Psoas muscle (tissue), 8 donors: Measurements from ENCODE around the gene ARHGEF35. TPM values are rescaled to one million over a fixed set of nuclear protein-coding genes. Genes with fewer than 3 reads are reported as not detected.
"Not testable (repeated sequence)": the region's sequence is repeated elsewhere in the genome, so short reads cannot be mapped to it uniquely, and the experiment has no call there.

Experiments
- ATAC-seq, 4 donors: fragments of 200-7000 bp; cut with Tn5 transposase; one replicate each; pipeline ENCODE4 v1.9.1; 2020; ENCODE audit warnings: moderate library complexity in 3 of 4, mild to moderate bottlenecking in 2 of 4
- DNase-seq, 2 donors: peaks; one replicate each; pipeline ENCODE4 v3.0.0-alpha.2; 2020
- H3K27ac ChIP-seq: fragments of 200-600 bp; one replicate; pipeline ENCODE4 v1.8.0; 2022
- H3K27me3 ChIP-seq, 3 donors: fragments of 200-600 bp in 1 of 3; one replicate each; pipeline versions ENCODE4 v1.6.1 to v1.8.0; 2013 to 2022; ENCODE audit warnings: low read length in 2 of 3, mild to moderate bottlenecking in 2 of 3, moderate library complexity in 1 of 3; ENCODE audit not compliant: insufficient read depth in 3 of 3
- H3K36me3 ChIP-seq, 2 donors: fragments of 200-600 bp in 1 of 2; one replicate each; pipeline versions ENCODE4 v1.6.1 to v1.8.0; 2013 to 2022; ENCODE audit warnings: low read depth in 1 of 2, mild to moderate bottlenecking in 1 of 2, moderate library complexity in 1 of 2; ENCODE audit not compliant: insufficient read depth in 1 of 2
- H3K4me1 ChIP-seq: fragments of 200-600 bp; one replicate; pipeline ENCODE4 v1.8.0; 2022
- H3K4me3 ChIP-seq: fragments of 200-600 bp; one replicate; pipeline ENCODE4 v1.8.0; 2022; ENCODE audit warnings: mild to moderate bottlenecking
- H3K9me3 ChIP-seq: fragments of 200-600 bp; one replicate; pipeline ENCODE4 v1.8.0; 2022
- CTCF ChIP-seq: fragments of 200-600 bp; IDR thresholded peaks from one replicate; pipeline ENCODE4 v1.8.0; 2022; ENCODE audit warnings: antibody characterized with exemption
- WGBS, 3 donors: extraction: QIAGEN DNeasy Blood & Tissue Kit; methylation state at CpG; one replicate each; pipeline versions ENCODE4 v1.1.6 to v1.1.7; 2013; 5-methylcytosine and 5-hydroxymethylcytosine counted together
- intact Hi-C, 2 donors: fragments of 100-400 bp; cut with DNase I; formaldehyde crosslinking; loops; one replicate each; pipeline versions ENCODE4 v1.11.0 to v1.14.2; 2022
- polyA plus RNA-seq, 3 donors: library from polyadenylated mRNA; stranded (reverse); fragments of 200-250 nt; gene quantifications; one replicate each; pipeline ENCODE4 v1.2.3, GENCODE V29; 2013
- total RNA-seq, 4 donors: library from RNA; stranded (reverse); fragmentation: NEBNext Ultra II Directional in 2 of 4; extraction: Animal tissue kit (Norgen Biotek cat#: 25700) in 2 of 4; gene quantifications; one replicate each; pipeline versions ENCODE4 v1.2.1 to v1.2.4, GENCODE V29; 2021 to 2023
- donor health status: healthy with polysubstance abuse.
- donor health status: DM: no; HTN: no; CAD: no; lungs with moderate emphysema.
- donor health status: Bipolar disorder and iron deficiency.
- donor health status: healthy.
- donor health status: DM: yes; HTN: yes; CAD: no.
- donor health status: DM: no; HTN: no; CAD: no.
- donor health status: DM: no; HTN: no; CAD: no.
- donor health status: DM: yes; HTN: yes; CAD: no.

The ARHGEF35 gene
- total and polyA plus RNA-seq, 7 donors: 0.13 to 0.34 (median 0.16) TPM

DNA sequence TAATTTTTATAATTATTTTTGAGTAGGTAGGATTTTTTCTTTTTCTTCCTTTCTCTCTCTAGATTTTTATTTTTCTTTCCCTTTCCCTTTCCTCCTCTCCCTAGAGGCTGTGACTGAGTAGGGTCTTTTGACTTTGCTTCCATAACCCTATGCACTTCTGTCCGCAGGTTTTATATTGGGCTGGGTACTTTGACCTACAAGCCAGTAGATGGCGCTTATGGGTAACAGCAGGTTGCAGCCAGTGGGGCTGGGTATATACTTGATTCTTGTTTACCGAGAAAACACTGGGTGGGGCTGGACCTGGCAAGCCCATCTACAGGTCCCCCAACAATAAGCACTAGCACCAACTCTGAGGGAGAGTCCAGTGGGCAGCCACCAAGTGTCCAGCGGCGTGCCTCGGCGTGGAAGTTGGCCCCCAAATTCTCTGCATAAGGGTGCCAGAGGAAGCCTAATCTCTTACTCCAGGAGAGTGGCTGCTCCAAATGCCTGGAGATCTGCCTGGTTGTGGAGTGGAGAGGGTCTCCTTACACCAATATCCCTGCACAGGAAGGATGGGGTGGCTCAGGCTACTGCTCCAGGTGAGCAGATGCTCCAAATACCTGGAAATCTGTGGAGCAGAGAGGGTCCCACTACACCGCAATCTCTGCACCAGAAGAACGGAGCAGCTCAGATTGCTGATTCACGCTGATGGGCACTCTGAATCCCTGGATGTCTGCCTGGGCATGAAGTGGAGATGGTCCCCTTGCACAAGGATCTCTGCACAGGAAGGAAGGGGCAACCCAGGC lies 17.1 kb downstream of the ARHGEF35 start:
- H3K4me1 ChIP-seq, DNase-seq, intact Hi-C loops, H3K36me3 ChIP-seq, ATAC-seq, H3K4me3 ChIP-seq, H3K27ac ChIP-seq, H3K27me3 ChIP-seq, H3K9me3 ChIP-seq: not testable (repeated sequence)
- peak; percentile 36 for TF ChIP-seq CTCF
- 41 to 45% (median 44%) methylated on average over 5 to 10 of the region's 10 CpGs for WGBS, 3 donors

DNA sequence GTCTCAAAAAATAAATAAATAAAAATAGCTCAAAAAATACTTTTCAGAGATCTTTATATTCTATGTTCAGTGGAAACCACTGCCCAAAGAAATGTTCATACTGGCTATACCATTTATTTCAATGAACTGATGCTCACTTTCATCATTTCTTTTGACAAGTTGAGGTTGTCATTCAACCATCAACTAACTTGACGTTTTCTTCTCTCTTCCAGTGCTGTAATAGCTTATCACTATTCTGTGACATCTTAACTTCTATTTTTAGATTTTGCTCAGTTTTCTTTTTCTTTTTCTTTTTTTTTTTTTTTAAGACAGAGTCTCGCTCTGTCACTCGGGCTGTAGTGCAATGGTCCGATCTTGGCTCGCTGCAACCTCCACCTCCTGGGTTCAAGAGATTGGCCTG lies 21.0 kb downstream of the ARHGEF35 start:
- 93 to 94% (median 94%) methylated on average over 5 of the region's 5 CpGs for WGBS, 3 donors
- intact Hi-C loops: loop anchor here in 1 of 2 donors (5.0 kb wide), 1 partner anchor 218 kb away; no protein-coding TSS in a partner anchor
- Histone ChIP-seq H3K27me3 (no peaks in the 10 kb centered on the region), H3K4me3 (no peak overlapping the region), H3K36me3 (no peaks in the 10 kb centered on the region), H3K4me1 (no peaks in the 10 kb centered on the region), H3K9me3 (no peaks in the 10 kb centered on the region), H3K27ac (no peak overlapping the region)
- DNase-seq (no peak), ATAC-seq (no peak)
- TF ChIP-seq CTCF: no peak

DNA sequence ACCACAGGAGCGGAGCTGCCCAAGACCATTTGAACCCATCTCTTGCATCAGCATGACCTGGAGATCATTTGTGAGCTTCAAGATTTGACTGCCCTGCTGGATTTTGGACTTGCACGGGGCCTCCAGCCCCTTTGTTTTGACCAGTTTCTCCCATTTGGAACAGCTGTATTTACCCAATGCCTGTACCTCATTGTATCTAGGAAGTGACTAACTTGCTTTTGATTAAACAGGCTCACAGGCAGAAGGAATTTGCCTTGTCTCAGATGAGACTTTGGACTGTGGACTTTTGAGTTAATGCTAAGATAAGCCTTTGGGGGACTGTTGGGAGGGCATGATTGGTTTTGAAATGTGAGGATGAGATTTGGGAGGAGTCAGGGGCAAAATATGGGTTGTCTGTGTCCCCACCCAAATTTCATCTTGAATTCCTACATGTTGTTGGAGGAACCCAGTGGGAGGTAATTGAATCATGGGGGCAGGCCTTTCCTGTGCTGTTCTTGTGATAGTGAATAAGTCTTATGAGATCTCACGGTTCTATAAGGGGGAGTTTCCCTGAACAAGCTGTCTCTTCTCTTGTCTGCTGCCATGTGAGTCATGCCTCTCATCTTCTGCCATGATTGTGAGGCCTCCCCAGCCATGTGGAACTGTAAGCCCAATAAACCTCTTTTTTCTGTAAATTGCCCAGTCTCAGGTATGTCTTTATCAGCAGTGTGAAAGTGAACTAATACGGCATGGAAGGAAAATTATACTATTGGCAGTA lies 23.9 kb downstream of the ARHGEF35 start:
- intact Hi-C loops: loop anchor here in 1 of 2 donors (5.0 kb wide), 1 partner anchor 221 kb away; no protein-coding TSS in a partner anchor
- H3K9me3 ChIP-seq, H3K27me3 ChIP-seq, H3K4me1 ChIP-seq, DNase-seq, H3K4me3 ChIP-seq, H3K36me3 ChIP-seq, H3K27ac ChIP-seq, ATAC-seq: not testable (repeated sequence)
- WGBS, 3 donors: 77 to 80% (median 78%) methylated on average over 4 of the region's 4 CpGs

GRCh38 chr7:144164784-144165183 lies 30.8 kb downstream of the ARHGEF35 start:
- WGBS, 3 donors: 28 to 42% (median 40%) methylated on average over 2 of the region's 2 CpGs
- H3K4me1 ChIP-seq: no peaks in the 10 kb centered on the region
- no peaks in the 10 kb centered on the region for H3K9me3 ChIP-seq
- H3K27me3 ChIP-seq: no peaks in the 10 kb centered on the region
- intact Hi-C loops: no loop called here
- no peaks in the 10 kb centered on the region for H3K36me3 ChIP-seq
- no peak for TF ChIP-seq CTCF
- no peak overlapping the region for H3K27ac ChIP-seq
- DNase-seq (no peak), ATAC-seq (no peak)
- H3K4me3 ChIP-seq: no peak overlapping the region

- no peak for ATAC-seq
- Histone ChIP-seq H3K27ac (no peak overlapping the region), H3K27me3 (no peaks in the 10 kb centered on the region), H3K9me3 (no peaks in the 10 kb centered on the region), H3K4me1 (no peaks in the 10 kb centered on the region), H3K36me3 (no peaks in the 10 kb centered on the region), H3K4me3 (no peak overlapping the region)
- DNase-seq: no peak
- intact Hi-C loops: no loop called here
- WGBS, 3 donors: 46 to 75% (median 63%) methylated on average over 1 of the region's 1 CpG
- TF ChIP-seq CTCF: no peak
Observed at GRCh38 chr7:144158861-144159260, 36.8 kb downstream of the ARHGEF35 start.
